Measurements from ENCODE around the gene DES. TPM values are rescaled to one million over a fixed set of nuclear protein-coding genes. Genes with fewer than 3 reads are reported as not detected.

DES gene
- total and polyA plus RNA-seq, 2 donors (not counting 3 experiments of a cell fraction or from before 2014, with no cell fraction given) = not detected

- Histone ChIP-seq H4K20me1 (replicated peaks; ENCODE audit: control insufficient read depth, extremely low read depth, insufficient read depth, low read length) (no peaks in the 10 kb centered on the region), H3K9me1 (replicated peaks; ENCODE audit: control insufficient read depth, extremely low read depth, insufficient read depth, low read length) (no peaks in the 10 kb centered on the region), H3K27me3 (ENCODE audit: control insufficient read depth in 2 of 2, insufficient read depth in 2 of 2, low read length in 2 of 2) (peaks cover 30% of the 10 kb centered on the region in 2 experiments), H3K79me2 (ENCODE audit: control insufficient read depth, insufficient read depth, low read length) (no peaks in the 10 kb centered on the region), H3K9me3 (replicated peaks; ENCODE audit: control insufficient read depth, insufficient read depth, low read length) (no peaks in the 10 kb centered on the region), H3K4me3 (replicated peaks in 1 of 3; ENCODE audit: insufficient read depth in 1 of 3, low read depth in 1 of 3, low read length in 3 of 3) (no peak overlapping the region), H3K27ac (ENCODE audit: insufficient read depth, low read depth, low read length) (no peak overlapping the region), H3K4me1 (ENCODE audit: control insufficient read depth, extremely low read depth, insufficient read depth, low read length) (no peaks in the 10 kb centered on the region), H3K9ac (replicated peaks; ENCODE audit: extremely low read depth, insufficient read depth, low read length) (no peak overlapping the region), H2AFZ (ENCODE audit: low read depth, low read length) (no peak overlapping the region), H3K36me3 (ENCODE audit: control insufficient read depth in 2 of 2, extremely low read depth in 1 of 2, insufficient read depth in 2 of 2, low read length in 2 of 2) (no peaks in the 10 kb centered on the region), H3K4me2 (ENCODE audit: insufficient read depth, low read length) (no peak overlapping the region)
- FAIRE-seq (no peak), DNase-seq (ENCODE audit: low read depth, low spot score) (no peak)
- POLR2A ChIA-PET = no interaction called here
- dilution Hi-C loops (cut with MboI; ENCODE audit: extremely low pct_ligation_motif_present, low sequenced_read_pairs) (no loop called here), intact Hi-C loops (cut with micrococcal nuclease) (no loop called here)
- TF ChIP-seq FOS (IDR thresholded peaks at IDR 0.05; ENCODE audit: borderline replicate concordance, insufficient read depth, low read length) (no peak), GATA2 (IDR thresholded peaks at IDR 0.05; ENCODE audit: insufficient read depth, insufficient read length, low read depth, low read length) (no peak), EZH2 (IDR thresholded peaks at IDR 0.05; ENCODE audit: borderline replicate concordance, low read depth, low read length, severe bottlenecking) (no peak), MYC (IDR thresholded peaks at IDR 0.05; ENCODE audit: low read depth, low read length) (no peak), JUN (IDR thresholded peaks at IDR 0.05; ENCODE audit: borderline replicate concordance, insufficient read depth, insufficient read length, low read depth) (no peak), POLR2A (IDR thresholded peaks at IDR 0.05; ENCODE audit: low read depth, low read length) (no peak), CTCF (IDR thresholded peaks at IDR 0.05; ENCODE audit: extremely low read depth in 1 of 2, insufficient read depth in 1 of 2, low read depth in 1 of 2, low read length in 2 of 2) (no peak), MAX (IDR thresholded peaks at IDR 0.05; ENCODE audit: insufficient read depth, insufficient read length) (no peak), POLR2AphosphoS5 (IDR thresholded peaks at IDR 0.05; ENCODE audit: insufficient read depth, low read depth, low read length) (no peak)
- no TSS peak for BruUV-seq (replicated peaks)
- CTCF ChIA-PET = interaction anchor here (0.9 to 1.9 kb wide), 4 partner anchors 10 to 143 kb away, joined by 3 to 7 read pairs (median 3); no protein-coding TSS in a partner anchor
Measured at GRCh38 chr2:219416938-219417337, 1.2 kb upstream of the DES start.
